ENCODE measurements around the gene B3GNT2.

DNA sequence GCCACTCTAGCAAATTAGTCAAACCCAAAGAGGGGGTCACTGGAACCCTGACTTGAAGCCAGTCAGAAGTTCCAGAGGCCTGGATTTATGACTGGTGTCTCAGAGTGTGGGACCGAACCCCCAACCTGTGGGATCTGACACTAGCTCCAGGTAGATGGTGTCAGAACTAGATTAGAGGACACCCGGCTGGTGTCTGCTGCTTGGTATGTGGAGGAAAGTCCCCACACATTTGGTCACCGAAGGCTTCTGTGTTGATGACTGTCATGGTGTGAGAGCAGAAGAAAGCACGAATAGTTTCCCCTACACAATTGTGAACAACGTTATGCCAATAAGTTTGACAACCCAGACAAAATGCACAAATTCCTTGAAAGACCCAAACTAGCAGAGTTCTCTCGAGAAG is 48.1 kb downstream of the B3GNT2 start:
- TF ChIP-seq, protein P1, sequence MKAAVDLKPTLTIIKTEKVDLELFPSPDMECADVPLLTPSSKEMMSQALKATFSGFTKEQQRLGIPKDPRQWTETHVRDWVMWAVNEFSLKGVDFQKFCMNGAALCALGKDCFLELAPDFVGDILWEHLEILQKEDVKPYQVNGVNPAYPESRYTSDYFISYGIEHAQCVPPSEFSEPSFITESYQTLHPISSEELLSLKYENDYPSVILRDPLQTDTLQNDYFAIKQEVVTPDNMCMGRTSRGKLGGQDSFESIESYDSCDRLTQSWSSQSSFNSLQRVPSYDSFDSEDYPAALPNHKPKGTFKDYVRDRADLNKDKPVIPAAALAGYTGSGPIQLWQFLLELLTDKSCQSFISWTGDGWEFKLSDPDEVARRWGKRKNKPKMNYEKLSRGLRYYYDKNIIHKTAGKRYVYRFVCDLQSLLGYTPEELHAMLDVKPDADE (IDR thresholded peaks at IDR 0.05) = no peak
- TF ChIP-seq, protein P2, sequence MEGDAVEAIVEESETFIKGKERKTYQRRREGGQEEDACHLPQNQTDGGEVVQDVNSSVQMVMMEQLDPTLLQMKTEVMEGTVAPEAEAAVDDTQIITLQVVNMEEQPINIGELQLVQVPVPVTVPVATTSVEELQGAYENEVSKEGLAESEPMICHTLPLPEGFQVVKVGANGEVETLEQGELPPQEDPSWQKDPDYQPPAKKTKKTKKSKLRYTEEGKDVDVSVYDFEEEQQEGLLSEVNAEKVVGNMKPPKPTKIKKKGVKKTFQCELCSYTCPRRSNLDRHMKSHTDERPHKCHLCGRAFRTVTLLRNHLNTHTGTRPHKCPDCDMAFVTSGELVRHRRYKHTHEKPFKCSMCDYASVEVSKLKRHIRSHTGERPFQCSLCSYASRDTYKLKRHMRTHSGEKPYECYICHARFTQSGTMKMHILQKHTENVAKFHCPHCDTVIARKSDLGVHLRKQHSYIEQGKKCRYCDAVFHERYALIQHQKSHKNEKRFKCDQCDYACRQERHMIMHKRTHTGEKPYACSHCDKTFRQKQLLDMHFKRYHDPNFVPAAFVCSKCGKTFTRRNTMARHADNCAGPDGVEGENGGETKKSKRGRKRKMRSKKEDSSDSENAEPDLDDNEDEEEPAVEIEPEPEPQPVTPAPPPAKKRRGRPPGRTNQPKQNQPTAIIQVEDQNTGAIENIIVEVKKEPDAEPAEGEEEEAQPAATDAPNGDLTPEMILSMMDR (conservative IDR thresholded peaks at IDR 0.05; ENCODE audit: low read depth in 2 of 2) = no peak
- TF ChIP-seq CREB1 (CRISPR knock-in tag; IDR thresholded peaks at IDR 0.05; ENCODE audit: low read depth) = no peak
- no peak for TF ChIP-seq POLR2AphosphoS5 (IDR thresholded peaks at IDR 0.05; ENCODE audit: low read depth)
- TF ChIP-seq, protein P3, sequence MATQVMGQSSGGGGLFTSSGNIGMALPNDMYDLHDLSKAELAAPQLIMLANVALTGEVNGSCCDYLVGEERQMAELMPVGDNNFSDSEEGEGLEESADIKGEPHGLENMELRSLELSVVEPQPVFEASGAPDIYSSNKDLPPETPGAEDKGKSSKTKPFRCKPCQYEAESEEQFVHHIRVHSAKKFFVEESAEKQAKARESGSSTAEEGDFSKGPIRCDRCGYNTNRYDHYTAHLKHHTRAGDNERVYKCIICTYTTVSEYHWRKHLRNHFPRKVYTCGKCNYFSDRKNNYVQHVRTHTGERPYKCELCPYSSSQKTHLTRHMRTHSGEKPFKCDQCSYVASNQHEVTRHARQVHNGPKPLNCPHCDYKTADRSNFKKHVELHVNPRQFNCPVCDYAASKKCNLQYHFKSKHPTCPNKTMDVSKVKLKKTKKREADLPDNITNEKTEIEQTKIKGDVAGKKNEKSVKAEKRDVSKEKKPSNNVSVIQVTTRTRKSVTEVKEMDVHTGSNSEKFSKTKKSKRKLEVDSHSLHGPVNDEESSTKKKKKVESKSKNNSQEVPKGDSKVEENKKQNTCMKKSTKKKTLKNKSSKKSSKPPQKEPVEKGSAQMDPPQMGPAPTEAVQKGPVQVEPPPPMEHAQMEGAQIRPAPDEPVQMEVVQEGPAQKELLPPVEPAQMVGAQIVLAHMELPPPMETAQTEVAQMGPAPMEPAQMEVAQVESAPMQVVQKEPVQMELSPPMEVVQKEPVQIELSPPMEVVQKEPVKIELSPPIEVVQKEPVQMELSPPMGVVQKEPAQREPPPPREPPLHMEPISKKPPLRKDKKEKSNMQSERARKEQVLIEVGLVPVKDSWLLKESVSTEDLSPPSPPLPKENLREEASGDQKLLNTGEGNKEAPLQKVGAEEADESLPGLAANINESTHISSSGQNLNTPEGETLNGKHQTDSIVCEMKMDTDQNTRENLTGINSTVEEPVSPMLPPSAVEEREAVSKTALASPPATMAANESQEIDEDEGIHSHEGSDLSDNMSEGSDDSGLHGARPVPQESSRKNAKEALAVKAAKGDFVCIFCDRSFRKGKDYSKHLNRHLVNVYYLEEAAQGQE (IDR thresholded peaks at IDR 0.05; ENCODE audit: unreplicated experiment) = no peak
- TF ChIP-seq EZH2 (IDR thresholded peaks at IDR 0.05; ENCODE audit: low read depth, unreplicated experiment) = no peak
- no peak for TF ChIP-seq EZH2phosphoT487 (IDR thresholded peaks at IDR 0.05; ENCODE audit: unreplicated experiment)
- TF ChIP-seq, protein P4, sequence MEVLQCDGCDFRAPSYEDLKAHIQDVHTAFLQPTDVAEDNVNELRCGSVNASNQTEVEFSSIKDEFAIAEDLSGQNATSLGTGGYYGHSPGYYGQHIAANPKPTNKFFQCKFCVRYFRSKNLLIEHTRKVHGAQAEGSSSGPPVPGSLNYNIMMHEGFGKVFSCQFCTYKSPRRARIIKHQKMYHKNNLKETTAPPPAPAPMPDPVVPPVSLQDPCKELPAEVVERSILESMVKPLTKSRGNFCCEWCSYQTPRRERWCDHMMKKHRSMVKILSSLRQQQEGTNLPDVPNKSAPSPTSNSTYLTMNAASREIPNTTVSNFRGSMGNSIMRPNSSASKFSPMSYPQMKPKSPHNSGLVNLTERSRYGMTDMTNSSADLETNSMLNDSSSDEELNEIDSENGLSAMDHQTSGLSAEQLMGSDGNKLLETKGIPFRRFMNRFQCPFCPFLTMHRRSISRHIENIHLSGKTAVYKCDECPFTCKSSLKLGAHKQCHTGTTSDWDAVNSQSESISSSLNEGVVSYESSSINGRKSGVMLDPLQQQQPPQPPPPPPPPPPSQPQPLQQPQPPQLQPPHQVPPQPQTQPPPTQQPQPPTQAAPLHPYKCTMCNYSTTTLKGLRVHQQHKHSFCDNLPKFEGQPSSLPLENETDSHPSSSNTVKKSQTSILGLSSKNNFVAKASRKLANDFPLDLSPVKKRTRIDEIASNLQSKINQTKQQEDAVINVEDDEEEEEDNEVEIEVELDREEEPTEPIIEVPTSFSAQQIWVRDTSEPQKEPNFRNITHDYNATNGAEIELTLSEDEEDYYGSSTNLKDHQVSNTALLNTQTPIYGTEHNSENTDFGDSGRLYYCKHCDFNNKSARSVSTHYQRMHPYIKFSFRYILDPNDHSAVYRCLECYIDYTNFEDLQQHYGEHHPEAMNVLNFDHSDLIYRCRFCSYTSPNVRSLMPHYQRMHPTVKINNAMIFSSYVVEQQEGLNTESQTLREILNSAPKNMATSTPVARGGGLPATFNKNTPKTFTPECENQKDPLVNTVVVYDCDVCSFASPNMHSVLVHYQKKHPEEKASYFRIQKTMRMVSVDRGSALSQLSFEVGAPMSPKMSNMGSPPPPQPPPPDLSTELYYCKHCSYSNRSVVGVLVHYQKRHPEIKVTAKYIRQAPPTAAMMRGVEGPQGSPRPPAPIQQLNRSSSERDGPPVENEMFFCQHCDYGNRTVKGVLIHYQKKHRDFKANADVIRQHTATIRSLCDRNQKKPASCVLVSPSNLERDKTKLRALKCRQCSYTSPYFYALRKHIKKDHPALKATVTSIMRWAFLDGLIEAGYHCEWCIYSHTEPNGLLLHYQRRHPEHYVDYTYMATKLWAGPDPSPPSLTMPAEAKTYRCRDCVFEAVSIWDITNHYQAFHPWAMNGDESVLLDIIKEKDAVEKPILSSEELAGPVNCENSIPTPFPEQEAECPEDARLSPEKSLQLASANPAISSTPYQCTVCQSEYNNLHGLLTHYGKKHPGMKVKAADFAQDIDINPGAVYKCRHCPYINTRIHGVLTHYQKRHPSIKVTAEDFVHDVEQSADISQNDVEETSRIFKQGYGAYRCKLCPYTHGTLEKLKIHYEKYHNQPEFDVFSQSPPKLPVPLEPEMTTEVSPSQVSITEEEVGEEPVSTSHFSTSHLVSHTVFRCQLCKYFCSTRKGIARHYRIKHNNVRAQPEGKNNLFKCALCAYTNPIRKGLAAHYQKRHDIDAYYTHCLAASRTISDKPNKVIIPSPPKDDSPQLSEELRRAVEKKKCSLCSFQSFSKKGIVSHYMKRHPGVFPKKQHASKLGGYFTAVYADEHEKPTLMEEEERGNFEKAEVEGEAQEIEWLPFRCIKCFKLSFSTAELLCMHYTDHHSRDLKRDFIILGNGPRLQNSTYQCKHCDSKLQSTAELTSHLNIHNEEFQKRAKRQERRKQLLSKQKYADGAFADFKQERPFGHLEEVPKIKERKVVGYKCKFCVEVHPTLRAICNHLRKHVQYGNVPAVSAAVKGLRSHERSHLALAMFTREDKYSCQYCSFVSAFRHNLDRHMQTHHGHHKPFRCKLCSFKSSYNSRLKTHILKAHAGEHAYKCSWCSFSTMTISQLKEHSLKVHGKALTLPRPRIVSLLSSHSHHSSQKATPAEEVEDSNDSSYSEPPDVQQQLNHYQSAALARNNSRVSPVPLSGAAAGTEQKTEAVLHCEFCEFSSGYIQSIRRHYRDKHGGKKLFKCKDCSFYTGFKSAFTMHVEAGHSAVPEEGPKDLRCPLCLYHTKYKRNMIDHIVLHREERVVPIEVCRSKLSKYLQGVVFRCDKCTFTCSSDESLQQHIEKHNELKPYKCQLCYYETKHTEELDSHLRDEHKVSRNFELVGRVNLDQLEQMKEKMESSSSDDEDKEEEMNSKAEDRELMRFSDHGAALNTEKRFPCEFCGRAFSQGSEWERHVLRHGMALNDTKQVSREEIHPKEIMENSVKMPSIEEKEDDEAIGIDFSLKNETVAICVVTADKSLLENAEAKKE (CRISPR knock-in tag; IDR thresholded peaks at IDR 0.05) = no peak
- no peak for TF ChIP-seq JUNB (IDR thresholded peaks at IDR 0.05; ENCODE audit: unreplicated experiment)
- TF ChIP-seq NANOG (IDR thresholded peaks at IDR 0.05; ENCODE audit: borderline replicate concordance) = no peak
- no peak for TF ChIP-seq STAT1 (IDR thresholded peaks at IDR 0.05; ENCODE audit: unreplicated experiment)
